Smooth muscle cell (in vitro differentiated cells): ENCODE data around the gene PTPRN2. TPM values are rescaled to one million over a fixed set of nuclear protein-coding genes. Genes with fewer than 3 reads are reported as not detected.

Source experiments
- DNase-seq: peaks from one replicate; lab custom pipeline; 2025; ENCODE audit not compliant: unreplicated experiment; lab: John Stamatoyannopoulos, UW
- H2AFZ ChIP-seq: fragments of 200-600 bp; sonication (generic); 2 replicates; pipeline ENCODE4 v1.6.0; 2016; ENCODE audit warnings: antibody characterized with exemption, low read depth, mild to moderate bottlenecking
- H3F3A ChIP-seq: fragments of 200-600 bp; sonication (generic); 2 replicates; pipeline ENCODE4 v1.6.0; 2017; ENCODE audit warnings: antibody characterized with exemption, low read depth
- H3K27ac ChIP-seq: fragments of 200-600 bp; sonication (generic); 2 replicates; pipeline ENCODE4 v1.5.1; 2016; ENCODE audit warnings: low read depth, mild to moderate bottlenecking
- H3K27me3 ChIP-seq: fragments of 200-600 bp; sonication (generic); 2 replicates; pipeline ENCODE4 v1.6.1; 2016; ENCODE audit warnings: low read depth, mild to moderate bottlenecking
- H3K36me3 ChIP-seq: fragments of 200-600 bp; sonication (generic); 2 replicates; pipeline ENCODE4 v1.5.1; 2016; ENCODE audit warnings: low read depth
- H3K4me1 ChIP-seq: fragments of 200-600 bp; sonication (generic); 2 replicates; pipeline ENCODE4 v1.5.1; 2016; ENCODE audit warnings: low read depth
- H3K4me2 ChIP-seq: fragments of 200-600 bp; sonication (generic); 2 replicates; pipeline ENCODE4 v1.6.0; 2016; ENCODE audit warnings: mild to moderate bottlenecking
- H3K4me3 ChIP-seq: fragments of 200-600 bp; sonication (generic); 2 replicates; pipeline ENCODE4 v1.5.1; 2016; ENCODE audit warnings: mild to moderate bottlenecking
- H3K79me2 ChIP-seq: fragments of 200-600 bp; sonication (generic); 2 replicates; pipeline ENCODE4 v1.6.0; 2016; ENCODE audit warnings: low read depth, mild to moderate bottlenecking
- H3K9ac ChIP-seq: fragments of 200-600 bp; sonication (generic); 2 replicates; pipeline ENCODE4 v1.6.0; 2016; ENCODE audit warnings: low read depth
- H3K9me3 ChIP-seq: fragments of 200-600 bp; sonication (generic); replicated peaks from 2 replicates; pipeline ENCODE4 v1.5.1; 2016; ENCODE audit warnings: low read depth
- H4K20me1 ChIP-seq: fragments of 200-600 bp; sonication (generic); 2 replicates; pipeline ENCODE4 v1.6.0; 2016; ENCODE audit warnings: low read depth
- WGBS: methylation state at CpG from one replicate; pipeline ENCODE4 v1.1.7; 2016; ENCODE audit warnings: low lambda C conversion rate; 5-methylcytosine and 5-hydroxymethylcytosine counted together
- polyA plus RNA-seq: library from polyadenylated mRNA; unstranded; fragments of >200 nt; fragmentation: Nextera tagmentation; extraction: Ambion mirVana; gene quantifications from 2 replicates; pipeline ENCODE4 v1.2.1, GENCODE V29; 2016
- total RNA-seq: library from RNA; depleted of rRNA; stranded (reverse); fragments of >200 nt; gene quantifications from 2 replicates; pipeline ENCODE4 v1.2.3, GENCODE V29; 2014
- TF ChIP-seq, protein P1 (sequence below): fragments of 200-600 bp; sonication (generic); IDR thresholded peaks from 2 replicates; pipeline ENCODE4 v1.5.1; 2017; ENCODE audit warnings: borderline replicate concordance, mild to moderate bottlenecking, antibody characterized with exemption; ENCODE audit not compliant: insufficient read depth, poor library complexity, severe bottlenecking

PTPRN2 gene
- total and polyA plus RNA-seq, 2 experiments from 2014 or later, result 0.09 to 0.87 TPM

DNA sequence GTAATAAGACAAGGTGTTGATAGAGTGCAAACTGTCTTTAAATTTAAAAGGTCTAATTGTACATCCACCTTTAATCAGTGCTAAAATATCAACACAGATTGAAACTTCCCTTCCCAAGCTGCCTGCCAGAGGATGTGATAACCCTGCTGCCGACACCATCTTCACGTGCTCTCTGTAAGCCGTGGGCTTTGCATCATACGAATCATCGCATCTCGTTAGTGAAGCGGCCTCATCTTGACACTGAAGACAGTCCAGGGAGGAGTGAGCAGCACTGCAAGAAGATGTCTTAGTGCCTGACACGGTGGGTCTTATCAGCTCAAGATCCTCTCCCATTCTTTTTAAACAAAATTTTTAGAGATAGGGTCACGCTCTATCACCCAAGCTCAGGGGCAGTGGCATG lies 518.8 kb downstream of the PTPRN2 start:
- no peaks in the 10 kb centered on the region for H3F3A ChIP-seq
- no peaks in the 10 kb centered on the region for H3K36me3 ChIP-seq
- no peaks in the 10 kb centered on the region for H3K27me3 ChIP-seq
- no peak overlapping the region for H3K4me2 ChIP-seq
- WGBS, result 86% methylated on average over 9 of the region's 9 CpGs
- TF ChIP-seq, protein P1, sequence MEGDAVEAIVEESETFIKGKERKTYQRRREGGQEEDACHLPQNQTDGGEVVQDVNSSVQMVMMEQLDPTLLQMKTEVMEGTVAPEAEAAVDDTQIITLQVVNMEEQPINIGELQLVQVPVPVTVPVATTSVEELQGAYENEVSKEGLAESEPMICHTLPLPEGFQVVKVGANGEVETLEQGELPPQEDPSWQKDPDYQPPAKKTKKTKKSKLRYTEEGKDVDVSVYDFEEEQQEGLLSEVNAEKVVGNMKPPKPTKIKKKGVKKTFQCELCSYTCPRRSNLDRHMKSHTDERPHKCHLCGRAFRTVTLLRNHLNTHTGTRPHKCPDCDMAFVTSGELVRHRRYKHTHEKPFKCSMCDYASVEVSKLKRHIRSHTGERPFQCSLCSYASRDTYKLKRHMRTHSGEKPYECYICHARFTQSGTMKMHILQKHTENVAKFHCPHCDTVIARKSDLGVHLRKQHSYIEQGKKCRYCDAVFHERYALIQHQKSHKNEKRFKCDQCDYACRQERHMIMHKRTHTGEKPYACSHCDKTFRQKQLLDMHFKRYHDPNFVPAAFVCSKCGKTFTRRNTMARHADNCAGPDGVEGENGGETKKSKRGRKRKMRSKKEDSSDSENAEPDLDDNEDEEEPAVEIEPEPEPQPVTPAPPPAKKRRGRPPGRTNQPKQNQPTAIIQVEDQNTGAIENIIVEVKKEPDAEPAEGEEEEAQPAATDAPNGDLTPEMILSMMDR, result no peak
- H3K79me2 ChIP-seq, result no peaks in the 10 kb centered on the region
- no peaks in the 10 kb centered on the region for H3K9me3 ChIP-seq
- no peak for DNase-seq
- no peak overlapping the region for H2AFZ ChIP-seq
- H3K4me1 ChIP-seq, result no peaks in the 10 kb centered on the region
- no peaks in the 10 kb centered on the region for H4K20me1 ChIP-seq
- no peak overlapping the region for H3K27ac ChIP-seq
- H3K9ac ChIP-seq, result no peak overlapping the region
- no peak overlapping the region for H3K4me3 ChIP-seq

DNA sequence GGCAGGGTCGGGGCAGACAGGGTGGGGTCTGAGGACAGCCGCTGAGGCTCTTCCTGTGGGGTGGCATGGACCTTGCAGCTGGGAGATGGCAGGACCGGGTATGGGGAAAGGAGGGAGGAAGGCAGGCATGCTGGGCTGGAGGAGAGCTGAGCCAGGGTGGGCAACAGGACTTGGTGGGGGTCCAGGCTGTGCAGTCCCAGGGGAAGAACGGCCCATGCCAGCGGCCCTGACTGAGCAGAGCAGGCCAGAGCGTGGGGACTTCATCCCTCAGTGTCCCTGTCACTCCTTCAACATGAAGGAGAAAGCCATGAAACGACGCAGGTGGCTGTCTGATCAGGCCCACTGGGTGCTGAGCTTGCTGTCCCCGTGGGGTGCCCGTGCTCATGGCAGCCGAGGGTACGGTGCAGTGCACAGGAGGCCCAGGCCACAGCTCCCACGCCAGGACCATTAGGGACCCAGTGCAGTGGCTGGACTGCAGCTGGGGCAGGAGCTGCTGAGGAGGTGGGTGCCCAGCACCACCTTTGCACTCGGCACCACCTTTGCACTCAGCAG lies 519.6 kb downstream of the PTPRN2 start:
- Histone ChIP-seq H3K4me3 (no peak overlapping the region), H4K20me1 (no peaks in the 10 kb centered on the region), H3K4me2 (no peak overlapping the region), H3K36me3 (no peaks in the 10 kb centered on the region), H3K27ac (no peak overlapping the region), H3K27me3 (no peaks in the 10 kb centered on the region), H2AFZ (no peak overlapping the region), H3K9me3 (no peaks in the 10 kb centered on the region), H3K4me1 (no peaks in the 10 kb centered on the region), H3K9ac (no peak overlapping the region), H3F3A (no peaks in the 10 kb centered on the region), H3K79me2 (no peaks in the 10 kb centered on the region)
- no peak for DNase-seq
- WGBS, result 94% methylated on average over 14 of the region's 14 CpGs
- TF ChIP-seq, protein P1, result no peak

DNA sequence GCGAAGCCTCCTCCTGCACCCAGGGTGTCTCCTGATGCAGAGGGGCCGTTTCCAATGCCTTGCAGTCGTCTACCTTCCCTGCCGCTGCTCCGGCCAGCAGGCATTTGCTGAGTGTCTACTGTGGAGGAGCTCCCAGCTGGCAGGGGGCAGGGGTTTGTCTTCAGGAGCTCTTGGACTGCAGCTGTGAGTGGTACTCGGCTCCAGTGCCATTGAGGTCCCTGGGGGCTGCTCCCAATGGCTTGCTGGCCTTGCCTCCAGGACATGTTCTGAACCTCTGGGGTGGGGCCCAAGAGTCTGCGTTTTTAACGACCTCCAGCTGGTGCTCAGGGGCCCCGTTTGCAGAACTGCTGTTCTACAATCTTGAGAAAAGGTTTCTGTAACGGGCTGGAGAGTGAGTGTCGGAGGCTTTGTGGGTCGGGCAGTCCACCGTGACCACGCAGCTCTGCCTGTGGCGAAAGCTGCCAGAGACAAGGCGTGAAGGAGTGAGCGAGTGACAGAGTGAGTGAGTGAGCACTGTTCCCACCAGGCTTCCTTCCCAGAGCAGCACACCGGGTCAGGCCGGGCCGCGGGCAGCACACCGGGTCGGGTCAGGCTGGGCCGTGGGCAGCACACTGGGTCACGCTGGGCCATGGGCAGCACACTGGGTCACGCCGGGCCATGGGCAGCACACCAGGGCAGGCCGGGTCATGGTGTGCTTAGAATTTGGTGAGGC lies 520.2 kb downstream of the PTPRN2 start:
- Histone ChIP-seq H3K4me2 (no peak overlapping the region), H3K9ac (no peak overlapping the region), H3K4me1 (no peaks in the 10 kb centered on the region), H2AFZ (no peak overlapping the region), H3K79me2 (no peaks in the 10 kb centered on the region), H3K4me3 (no peak overlapping the region), H3K27me3 (no peaks in the 10 kb centered on the region), H3K9me3 (no peaks in the 10 kb centered on the region), H3K27ac (no peak overlapping the region), H3F3A (no peaks in the 10 kb centered on the region), H4K20me1 (no peaks in the 10 kb centered on the region), H3K36me3 (no peaks in the 10 kb centered on the region)
- WGBS, result 87% methylated on average over 28 of the region's 28 CpGs
- DNase-seq, result no peak
- TF ChIP-seq, protein P1, result no peak

DNA sequence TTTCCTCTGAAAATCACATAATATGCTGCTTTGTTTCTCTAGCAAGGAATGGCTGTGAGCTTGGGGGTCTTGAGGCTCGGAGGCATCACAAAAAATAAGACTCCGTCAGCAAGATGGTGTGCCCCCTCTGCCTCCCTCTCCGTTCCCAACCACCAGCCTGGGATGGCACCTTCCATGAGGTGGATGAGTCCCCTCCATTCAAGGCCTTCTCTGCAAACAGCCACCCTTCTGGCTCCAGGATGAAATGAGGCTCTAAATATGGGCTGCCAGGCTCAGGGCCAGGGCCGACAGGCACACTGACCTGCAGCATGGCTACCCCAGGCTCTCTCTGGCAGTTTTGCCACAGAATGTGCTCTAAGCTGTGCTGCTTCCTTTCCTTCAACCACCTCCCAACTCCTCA lies 521.5 kb downstream of the PTPRN2 start:
- H3K27ac ChIP-seq, result no peak overlapping the region
- no peaks in the 10 kb centered on the region for H3K36me3 ChIP-seq
- no peak overlapping the region for H2AFZ ChIP-seq
- H3F3A ChIP-seq, result no peaks in the 10 kb centered on the region
- no peaks in the 10 kb centered on the region for H4K20me1 ChIP-seq
- TF ChIP-seq, protein P1, result no peak
- no peaks in the 10 kb centered on the region for H3K9me3 ChIP-seq
- H3K4me2 ChIP-seq, result no peak overlapping the region
- H3K4me3 ChIP-seq, result no peak overlapping the region
- 94% methylated on average over 4 of the region's 4 CpGs for WGBS
- no peak for DNase-seq
- H3K4me1 ChIP-seq, result no peaks in the 10 kb centered on the region
- H3K27me3 ChIP-seq, result no peaks in the 10 kb centered on the region
- no peaks in the 10 kb centered on the region for H3K79me2 ChIP-seq
- no peak overlapping the region for H3K9ac ChIP-seq
